GM21360 (cell line): Measurements from ENCODE around the gene YTHDF1.

ENCODE experiments used
- ATAC-seq: cut with Tn5 transposase; IDR thresholded peaks from one replicate; pipeline ENCODE4 v1.9.1; 2021; ENCODE audit warnings: mild to moderate bottlenecking, moderate library complexity; ENCODE audit not compliant: unreplicated experiment

Gene YTHDF1

GRCh38 chr20:63187338-63188158 is 28.4 kb downstream of the YTHDF1 start:
- no peak for ATAC-seq

DNA sequence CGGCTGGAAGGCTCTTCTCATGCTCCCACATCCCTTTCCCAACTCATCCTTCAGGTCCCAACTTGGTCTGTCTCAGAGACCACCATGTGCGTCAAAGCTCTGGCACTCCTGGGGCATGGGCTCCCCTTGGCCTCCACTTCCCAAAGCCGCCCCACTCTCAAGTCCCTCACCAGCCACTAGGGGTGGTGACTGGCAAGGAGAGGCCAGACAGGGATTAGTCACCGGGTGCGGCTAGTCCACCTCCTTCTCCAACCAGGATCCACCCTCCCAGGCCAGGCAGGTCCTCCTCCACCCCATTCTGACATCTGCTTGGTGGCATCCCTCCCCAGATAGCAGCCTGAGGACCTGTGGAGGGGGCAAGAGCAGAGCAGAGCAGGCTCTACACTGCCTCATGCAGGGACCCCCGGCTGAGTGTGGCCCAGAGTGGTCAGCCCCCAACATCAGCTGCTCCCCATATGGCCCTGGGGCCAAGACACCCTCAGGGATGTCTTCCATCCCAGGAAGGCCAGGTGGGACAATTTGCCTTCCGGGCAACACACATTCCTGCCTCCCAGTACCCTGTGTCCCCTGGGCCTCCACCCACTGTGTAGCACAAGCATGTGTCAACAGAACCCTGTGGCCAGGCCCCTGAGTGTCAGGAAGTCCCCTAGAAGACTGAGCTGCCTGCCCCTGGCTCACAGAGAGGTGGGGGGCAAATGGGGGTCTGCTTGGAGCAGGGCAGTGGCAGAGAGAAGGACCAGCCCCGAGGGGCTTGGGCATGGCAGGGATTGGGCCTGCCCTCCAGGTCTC is 29.2 kb downstream of the YTHDF1 start:
- ATAC-seq, result no peak

GRCh38 chr20:63186084-63186483 is 29.8 kb downstream of the YTHDF1 start:
- no peak for ATAC-seq

GRCh38 chr20:63185215-63185796 is 30.6 kb downstream of the YTHDF1 start:
- ATAC-seq, result no peak

GRCh38 chr20:63183422-63184146 is 32.3 kb downstream of the YTHDF1 start:
- ATAC-seq, result no peak

DNA sequence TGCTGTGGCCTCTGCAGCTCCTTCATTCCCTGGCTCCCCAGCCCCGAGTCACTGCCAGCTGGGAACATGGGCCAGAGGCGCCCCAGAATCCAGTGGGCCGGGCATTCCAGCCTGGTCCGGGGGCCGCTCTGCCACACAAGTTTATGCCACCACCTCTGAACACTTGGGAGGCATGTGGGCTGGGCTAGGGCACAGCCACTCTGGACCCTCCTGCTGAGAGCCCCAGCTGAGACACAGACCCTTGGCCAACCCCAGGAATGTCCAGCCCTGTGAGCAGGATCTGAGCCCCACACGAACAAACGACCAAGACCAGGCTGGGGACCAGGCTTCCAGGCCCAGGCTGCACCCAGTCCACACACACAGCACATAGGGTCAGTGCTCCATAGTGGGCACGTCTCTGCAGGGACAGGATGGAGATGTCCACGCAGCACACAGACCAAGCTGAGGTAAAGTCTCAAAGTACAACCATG is 33.0 kb downstream of the YTHDF1 start:
- ATAC-seq, result no peak

GRCh38 chr20:63182425-63182824 is 33.5 kb downstream of the YTHDF1 start:
- ATAC-seq, result no peak

DNA sequence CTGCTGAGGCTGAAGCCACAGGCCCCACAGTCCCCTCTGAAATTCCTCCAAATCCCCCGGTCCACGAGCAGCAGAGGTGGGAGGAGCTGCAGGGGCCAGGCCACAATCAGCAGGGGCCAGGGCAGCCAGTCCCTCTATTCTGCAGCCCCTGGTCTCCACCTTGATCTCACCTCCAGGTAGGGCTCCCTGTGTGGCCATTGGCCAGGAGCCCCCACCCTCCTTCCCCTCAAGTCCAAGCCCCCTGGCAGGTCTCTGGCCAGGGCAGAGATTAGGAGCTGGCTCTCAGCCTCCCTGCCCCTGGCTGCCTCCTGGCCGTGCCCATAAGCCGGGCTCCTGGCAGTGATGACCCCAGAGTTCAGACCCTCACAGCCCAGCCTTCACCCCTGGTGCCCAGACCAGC is 34.7 kb downstream of the YTHDF1 start:
- ATAC-seq, result no peak

DNA sequence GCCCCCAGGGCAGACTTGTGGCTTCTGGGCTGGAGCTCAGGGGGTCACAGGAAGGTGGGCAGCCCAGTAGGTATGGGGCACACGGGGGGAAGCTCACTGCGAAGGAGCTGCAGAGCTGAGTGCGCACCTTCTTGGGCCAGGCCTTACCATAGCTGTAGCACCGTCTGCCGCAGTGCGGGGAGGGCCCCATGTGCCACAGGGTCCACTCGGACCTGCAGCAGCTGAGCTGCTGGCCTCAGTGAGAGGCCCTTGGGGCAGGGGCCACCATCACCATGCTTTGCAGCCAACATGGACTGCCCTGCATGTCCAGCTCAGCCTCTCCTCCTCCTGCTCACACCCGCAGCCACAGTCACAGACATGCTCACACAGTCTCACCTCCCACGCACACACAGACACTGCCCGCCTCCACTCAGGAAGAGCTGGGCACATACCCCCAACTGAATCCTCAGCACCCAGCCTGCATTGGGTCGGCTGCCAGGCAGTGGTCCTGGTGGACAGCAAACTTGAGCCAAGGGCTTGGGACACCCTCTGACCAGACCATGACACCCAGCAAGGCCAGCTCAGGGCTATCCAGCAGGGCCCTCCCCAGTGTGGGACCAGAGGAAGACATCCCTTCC is 35.3 kb downstream of the YTHDF1 start:
- ATAC-seq, result no peak

GRCh38 chr20:63179687-63180568 is 36.0 kb downstream of the YTHDF1 start:
- no peak for ATAC-seq

GRCh38 chr20:63178889-63179686 is 36.8 kb downstream of the YTHDF1 start:
- ATAC-seq, result no peak

DNA sequence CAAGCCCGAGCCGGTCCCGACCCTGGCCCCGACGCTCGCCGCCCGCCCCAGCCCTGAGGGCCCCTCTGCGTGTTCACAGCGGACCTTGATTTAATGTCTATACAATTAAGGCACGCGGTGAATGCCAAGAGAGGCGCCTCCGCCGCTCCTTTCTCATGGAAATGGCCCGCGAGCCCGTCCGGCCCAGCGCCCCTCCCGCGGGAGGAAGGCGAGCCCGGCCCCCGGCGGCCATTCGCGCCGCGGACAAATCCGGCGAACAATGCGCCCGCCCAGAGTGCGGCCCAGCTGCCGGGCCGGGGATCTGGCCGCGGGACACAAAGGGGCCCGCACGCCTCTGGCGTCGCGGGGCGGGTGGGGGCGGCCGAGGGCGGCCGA is 37.5 kb downstream of the YTHDF1 start:
- ATAC-seq, result no peak

- no peak for ATAC-seq
Measured at GRCh38 chr20:63177785-63178445, 38.0 kb downstream of the YTHDF1 start.

GRCh38 chr20:63177134-63177784 is 38.7 kb downstream of the YTHDF1 start:
- ATAC-seq, result no peak

- no peak for ATAC-seq
Measured at GRCh38 chr20:63176427-63177133, 39.4 kb downstream of the YTHDF1 start.

GRCh38 chr20:63176034-63176426 is 39.9 kb downstream of the YTHDF1 start:
- ATAC-seq, result no peak
